Measurements from ENCODE around the gene KCNMB3.
"Not testable (repeated sequence)": the region's sequence is repeated elsewhere in the genome, so short reads cannot be mapped to it uniquely, and the experiment has no call there.

KCNMB3 gene, protein sequence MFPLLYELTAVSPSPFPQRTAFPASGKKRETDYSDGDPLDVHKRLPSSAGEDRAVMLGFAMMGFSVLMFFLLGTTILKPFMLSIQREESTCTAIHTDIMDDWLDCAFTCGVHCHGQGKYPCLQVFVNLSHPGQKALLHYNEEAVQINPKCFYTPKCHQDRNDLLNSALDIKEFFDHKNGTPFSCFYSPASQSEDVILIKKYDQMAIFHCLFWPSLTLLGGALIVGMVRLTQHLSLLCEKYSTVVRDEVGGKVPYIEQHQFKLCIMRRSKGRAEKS

DNA sequence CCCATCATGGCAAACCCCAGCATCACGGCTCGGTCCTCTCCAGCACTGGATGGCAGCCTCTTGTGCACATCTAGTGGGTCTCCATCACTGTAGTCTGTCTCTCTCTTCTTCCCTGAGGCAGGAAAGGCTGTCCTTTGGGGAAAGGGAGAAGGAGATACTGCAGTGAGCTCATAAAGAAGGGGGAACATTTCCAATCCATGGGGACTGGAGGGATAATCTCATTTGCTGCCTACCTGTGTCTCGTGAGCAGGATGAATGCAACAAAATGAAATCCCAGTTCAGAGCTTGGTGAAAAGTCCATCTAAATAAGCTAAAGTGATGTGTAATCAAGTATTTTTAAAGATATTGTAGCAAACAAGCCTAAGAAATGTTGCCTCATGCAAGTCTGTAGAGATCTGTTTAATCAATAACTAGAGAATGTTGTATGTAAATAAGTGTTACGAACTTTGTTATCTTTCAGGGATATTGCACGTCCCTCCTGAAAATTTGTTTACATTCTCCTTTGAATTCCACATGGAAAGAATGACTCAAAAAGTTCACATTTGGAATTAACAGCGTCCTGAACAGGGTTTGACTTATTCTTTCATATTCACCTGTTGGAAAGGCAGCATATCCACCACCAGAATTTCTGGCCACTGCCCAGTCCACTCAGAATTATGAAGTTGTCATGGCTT is at the start of gene KCNMB3:
Gene KCNMB3, minus strand, starts transcription at position 312 of the 674 bp plus-strand sequence. Its CDS starts 124 bp downstream, at position 188.
- no peak for DNase-seq (ENCODE audit: low read depth in 1 of 2, low spot score in 1 of 2)

DNA sequence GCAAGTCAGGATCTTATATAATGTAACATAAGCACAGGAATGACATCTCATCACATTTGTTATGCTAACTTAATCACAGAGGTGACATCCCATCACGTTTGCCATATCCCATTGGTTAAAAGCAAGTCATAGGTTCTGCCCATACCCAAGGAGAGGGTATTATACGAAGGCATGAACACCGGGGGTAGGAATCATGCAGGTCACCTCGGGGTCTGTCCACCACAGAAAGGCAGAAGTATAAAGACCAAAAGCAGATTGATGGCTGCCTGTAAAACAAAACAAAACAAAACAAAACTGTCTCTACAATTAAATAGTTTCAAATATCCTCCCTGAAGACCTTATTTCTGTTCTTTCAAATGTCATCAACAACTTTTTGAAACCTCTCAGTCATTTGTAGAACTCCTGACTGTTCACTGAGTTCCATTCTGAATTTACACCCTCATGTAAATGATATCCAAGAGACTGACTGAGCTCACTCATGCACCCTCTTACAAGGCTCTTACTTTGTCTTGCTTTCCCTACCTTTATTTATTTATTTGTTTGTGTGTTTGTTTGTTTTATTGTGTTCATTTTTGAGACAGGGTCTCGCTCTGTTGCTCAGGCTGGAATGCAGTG is 49.2 kb upstream of the KCNMB3 start:
- DNase-seq (ENCODE audit: low read depth in 1 of 2, low spot score in 1 of 2): no peak

DNA sequence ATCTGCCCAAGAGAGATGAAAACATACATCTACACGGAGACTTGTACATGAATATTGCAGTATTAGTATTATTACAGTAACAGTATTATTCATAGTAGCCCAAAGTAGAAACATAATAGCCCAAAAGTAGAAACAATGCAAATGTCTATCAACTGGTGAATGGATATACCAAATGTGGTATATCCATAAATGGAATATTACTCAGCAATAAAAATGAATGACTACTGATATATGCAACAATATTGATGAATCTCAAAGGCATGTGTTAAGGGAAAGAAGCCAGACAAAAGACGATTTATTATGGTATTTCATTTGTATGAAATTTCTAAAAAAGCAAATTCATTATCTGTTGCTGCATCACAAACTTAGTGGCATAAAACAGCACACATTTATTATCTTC is 48.4 kb upstream of the KCNMB3 start:
- no peak for DNase-seq (ENCODE audit: low read depth in 1 of 2, low spot score in 1 of 2)

DNA sequence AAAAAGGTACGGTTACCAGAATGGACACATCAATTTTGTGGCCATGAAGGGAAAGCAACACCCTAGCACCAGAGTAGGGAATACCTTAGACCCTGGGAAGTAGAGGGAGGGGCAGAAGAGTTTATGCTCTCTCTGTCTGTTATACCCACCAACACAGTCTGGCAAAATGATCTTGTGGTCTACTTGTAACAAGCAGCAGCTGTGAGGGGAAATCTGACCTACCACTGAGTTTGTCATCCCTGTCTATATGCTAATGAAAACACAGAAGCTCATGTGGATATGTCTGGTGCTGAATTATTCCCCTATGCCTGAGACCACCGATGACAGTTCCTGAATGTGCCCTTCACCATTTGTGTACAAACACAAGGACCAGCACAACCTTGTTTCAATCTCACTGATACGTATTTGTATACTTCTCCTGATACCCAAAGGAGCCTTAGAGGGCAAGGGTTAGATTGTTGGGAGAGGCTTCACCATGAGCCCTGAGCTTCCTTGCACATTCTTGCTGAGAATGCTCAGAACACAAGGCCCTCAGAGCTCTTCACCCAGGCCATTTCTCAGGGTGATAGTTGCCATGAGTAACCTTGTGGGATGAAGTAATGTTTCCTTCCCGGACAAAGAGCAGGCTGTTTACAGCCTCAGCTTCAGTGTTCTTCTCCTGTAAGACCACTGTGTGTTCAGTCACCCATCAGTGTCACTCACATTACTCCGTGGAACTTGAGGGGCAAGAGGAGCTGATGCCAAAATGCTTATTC is 47.2 kb upstream of the KCNMB3 start:
- DNase-seq (ENCODE audit: low read depth in 1 of 2, low spot score in 1 of 2): no peak

DNA sequence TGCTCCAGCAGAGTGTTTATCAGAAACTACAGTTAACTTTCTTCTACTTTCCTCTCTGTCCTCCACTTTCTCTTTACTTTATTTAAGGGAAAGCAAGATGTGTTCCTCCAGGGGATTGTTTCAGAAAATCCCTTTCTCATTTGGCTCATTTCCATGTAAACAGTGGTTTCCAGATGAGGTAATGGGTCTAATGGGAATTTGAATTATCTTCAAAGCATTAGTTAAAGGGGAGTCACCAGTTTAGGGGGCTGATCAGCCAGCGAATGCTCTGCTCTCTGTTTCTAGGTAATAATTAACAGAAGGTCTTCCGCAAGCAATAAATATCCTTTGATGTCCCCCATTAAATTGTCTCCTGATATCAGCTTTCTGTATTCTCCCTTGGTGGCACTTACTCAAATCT is 41.5 kb upstream of the KCNMB3 start:
- DNase-seq (ENCODE audit: low read depth in 1 of 2, low spot score in 1 of 2): no peak

DNA sequence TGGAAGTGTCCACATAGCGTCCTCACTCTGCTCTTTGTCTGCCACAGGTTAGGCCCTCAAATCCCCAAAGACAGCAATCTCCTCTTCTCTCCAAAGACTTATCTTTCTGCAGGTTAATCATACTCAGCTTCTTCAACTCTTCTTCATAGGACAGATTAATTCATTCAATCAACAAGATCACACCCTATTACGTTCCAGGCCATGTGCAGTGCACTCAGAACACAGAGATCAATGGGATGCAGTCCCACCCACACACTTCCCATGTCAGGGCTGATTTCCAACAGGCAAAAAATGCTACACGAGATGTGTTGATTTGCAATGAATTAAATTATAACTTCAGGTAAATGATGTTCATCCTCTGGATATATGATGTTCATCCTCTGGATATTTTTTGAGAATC is 38.4 kb upstream of the KCNMB3 start:
- DNase-seq (ENCODE audit: low read depth in 1 of 2, low spot score in 1 of 2): no peak

DNA sequence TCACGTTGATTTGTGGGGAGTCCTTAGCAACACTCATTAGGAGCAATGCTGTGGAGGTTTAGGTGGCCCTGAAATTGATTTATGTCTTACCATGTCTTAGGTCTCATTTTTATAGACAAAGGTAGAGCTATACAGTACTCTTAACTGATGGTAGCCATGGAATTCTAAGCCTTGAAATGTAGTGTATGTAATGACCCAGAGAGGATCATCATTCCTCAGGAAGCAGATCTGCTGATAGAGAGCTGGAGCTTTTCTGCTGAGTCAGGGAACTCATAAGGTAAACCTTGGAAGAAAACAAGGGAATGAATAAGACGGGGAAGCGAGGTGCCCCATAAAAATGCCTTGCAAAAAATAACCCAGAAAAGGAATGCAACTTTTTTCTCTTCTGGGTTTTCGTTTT is 37.9 kb upstream of the KCNMB3 start:
- no peak for DNase-seq (ENCODE audit: low read depth in 1 of 2, low spot score in 1 of 2)

DNA sequence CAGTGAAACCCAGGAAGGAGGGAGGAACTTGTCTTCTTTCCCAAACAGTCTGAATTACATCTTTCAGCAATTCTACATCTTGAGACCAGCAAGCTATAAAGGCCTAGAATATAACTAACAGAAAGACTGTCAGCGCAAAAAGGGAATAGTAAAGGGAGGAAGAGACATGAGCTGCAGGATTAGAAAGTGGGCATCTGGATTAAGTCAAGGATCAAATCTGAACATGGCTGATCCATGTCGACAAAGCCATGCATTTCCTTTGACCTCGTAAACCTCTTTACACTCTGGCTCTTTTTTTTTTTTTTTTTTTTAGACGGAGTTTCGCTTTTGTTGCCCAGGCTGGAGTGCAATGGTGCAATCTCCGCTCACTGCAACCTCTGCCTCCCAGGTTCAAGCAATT is 35.4 kb upstream of the KCNMB3 start:
- DNase-seq (ENCODE audit: low read depth in 1 of 2, low spot score in 1 of 2): no peak

DNA sequence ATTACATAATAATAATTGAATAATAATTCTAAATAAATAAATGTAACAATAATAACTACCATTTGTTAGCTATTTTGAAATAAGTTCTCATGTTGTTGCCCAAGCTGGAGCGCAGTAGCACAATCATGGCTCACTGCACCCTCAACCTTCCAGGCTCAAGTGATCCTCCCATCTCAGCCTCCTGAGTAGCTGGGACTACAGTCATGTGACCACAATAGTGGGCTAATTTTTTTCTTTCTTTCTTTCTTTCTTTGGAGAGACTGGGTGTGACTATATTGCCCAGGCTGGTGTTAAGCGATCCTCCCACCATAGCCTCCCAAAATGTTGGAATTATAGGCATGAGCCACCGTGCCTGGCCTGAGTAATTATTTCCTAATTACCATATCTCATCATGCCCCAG is 30.9 kb upstream of the KCNMB3 start:
- DNase-seq (ENCODE audit: low read depth in 1 of 2, low spot score in 1 of 2): no peak

DNA sequence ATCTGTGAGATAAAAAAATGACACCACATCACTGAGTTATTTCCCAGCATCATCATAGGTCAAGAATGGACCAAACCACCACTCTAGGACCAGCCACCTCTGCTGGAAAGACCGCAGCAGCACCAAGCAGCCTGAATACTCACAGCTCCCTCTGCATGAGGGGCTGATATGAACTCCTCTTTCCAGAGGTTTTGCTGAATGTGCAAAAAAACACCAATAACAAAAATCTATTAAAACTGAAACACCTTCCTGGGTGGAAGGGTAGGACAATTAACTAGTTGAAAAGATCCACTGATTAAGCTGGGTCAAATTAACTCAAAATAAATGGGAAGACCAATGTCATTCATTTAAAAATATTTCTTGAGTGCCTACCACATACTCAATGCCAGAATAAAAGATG is 28.9 kb upstream of the KCNMB3 start:
- DNase-seq (ENCODE audit: low read depth in 1 of 2, low spot score in 1 of 2): no peak

DNA sequence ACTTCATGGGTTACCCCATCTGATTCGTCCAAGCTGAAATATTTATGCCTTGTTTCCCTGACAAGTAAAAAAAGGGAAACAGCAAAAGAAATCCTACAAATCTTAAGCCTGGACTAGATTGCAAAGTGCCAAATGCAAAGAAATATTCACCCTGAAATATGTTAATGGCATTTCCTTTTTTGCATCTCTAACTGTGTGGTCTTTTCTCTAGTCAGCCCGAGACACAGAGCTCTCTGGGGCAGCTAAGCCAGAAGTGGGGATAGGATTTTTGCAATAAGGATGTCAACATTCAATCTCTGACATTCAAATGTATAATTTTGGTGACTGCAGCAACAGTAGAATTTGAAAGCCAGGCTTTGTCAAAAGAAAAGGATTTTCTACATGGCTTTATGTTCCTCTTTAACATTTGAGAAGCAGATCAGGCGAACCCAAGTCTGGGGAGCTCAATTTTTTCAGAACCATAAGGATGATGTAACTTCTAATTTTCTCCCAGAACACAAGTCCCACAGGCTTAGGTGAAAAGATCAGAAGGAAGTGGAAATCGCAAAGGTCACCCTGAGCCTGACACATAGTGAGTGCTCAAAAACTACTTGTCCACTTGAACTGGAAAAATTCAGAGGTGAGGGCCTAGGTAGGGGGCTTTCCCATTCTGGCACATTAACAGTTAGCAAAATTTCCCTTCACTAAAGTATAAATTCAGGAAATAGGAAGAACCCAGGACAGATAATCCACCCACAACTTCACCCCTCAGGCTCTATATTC is 28.2 kb upstream of the KCNMB3 start:
- DNase-seq (ENCODE audit: low read depth in 1 of 2, low spot score in 1 of 2): no peak

DNA sequence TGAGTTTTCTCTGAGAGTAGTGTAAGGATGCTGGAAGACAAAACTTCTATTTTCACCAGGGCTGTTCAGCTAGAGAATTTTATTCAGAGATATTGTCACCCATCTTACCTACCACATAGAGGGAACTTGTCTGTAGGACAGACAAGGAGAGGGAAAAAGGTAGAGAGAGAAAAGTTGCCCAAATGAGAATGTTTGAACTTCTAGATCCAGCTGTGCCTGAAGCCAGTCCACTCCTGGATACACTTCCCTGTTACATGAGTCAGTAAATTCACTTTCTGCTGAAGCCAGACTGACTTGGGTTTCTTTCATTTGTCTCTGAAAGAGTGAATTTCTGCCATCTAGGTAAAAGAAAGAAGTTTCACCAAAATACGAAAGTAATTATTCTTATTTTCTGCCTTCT is 27.2 kb upstream of the KCNMB3 start:
- DNase-seq (ENCODE audit: low read depth in 1 of 2, low spot score in 1 of 2): no peak

DNA sequence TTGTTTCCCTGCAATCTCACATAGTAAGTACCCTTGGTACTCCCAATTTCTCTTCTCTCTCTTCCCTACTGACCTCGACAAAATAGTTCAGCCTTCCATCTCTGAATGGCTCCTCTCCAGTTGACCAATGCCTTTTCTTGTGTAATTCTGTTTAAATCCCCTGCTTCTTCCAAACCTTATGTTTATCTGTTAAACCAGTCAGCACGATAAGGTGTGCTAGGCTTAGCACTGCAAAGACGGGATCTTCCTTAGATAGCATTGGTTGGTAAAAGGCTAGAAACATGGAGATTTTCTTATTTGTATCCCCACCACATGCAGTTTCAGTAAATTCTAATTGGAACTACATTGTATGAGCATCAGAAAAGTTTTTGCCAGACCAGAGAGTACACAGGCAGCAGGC is 25.8 kb upstream of the KCNMB3 start:
- no peak for DNase-seq (ENCODE audit: low read depth in 1 of 2, low spot score in 1 of 2)

DNA sequence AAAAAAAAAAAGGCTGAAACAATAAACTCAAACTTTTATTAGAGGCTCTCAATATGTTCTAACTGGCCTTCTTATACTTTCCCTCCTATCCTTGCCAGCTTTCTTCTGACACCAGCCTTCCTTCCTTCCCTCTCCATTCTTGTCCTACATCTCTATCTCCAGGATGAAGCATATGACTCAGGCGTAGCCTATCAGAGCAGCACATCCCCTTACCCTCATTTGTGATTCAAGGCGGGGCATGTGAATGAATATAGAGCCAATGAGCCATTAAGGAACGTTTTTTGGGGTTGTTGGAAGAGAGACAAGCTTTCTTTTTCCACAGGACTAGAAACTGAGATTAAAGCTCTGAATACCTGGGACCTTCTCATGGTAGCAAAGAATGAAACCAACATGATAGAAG is 25.1 kb upstream of the KCNMB3 start:
- DNase-seq (ENCODE audit: low read depth in 1 of 2, low spot score in 1 of 2): no peak

DNA sequence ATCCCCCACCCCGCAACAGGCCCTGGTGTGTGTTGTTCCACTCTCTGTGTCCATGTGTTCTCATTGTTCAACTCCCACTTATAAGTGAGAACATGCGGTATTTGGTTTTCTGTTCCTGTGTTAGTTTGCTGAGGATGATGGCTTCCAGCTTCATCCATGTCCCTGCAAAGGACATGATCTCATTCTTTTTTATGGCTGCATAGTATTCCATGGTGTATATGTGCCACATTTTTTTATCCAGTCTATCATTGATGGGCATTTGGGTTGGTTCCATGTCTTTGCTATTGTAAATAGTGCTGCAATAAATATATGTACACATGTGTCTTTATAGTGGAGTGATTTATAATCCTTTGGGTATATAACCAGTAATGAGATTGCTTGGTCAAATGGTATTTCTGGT is 23.5 kb upstream of the KCNMB3 start:
- DNase-seq (ENCODE audit: low read depth in 1 of 2, low spot score in 1 of 2): not testable (repeated sequence)

DNA sequence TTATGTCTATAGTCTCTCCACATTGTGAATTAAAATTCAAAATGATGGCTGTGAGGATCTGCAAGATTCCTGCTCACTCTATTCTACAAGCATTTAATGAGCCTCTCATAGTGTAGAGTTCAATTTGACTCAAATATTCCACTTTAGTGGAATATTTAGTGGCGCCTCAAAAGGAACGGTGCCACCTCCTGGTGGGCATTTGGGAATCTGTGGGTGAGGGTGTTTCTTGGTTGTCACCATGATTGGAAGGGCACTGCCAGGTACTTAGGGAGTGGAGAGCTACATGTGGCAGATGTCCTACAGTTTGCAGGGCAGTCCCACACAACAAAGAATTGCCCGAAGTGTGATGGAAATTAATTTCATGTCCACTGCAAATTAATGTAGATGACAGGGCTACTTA is 21.5 kb upstream of the KCNMB3 start:
- DNase-seq (ENCODE audit: low read depth in 1 of 2, low spot score in 1 of 2): no peak

DNA sequence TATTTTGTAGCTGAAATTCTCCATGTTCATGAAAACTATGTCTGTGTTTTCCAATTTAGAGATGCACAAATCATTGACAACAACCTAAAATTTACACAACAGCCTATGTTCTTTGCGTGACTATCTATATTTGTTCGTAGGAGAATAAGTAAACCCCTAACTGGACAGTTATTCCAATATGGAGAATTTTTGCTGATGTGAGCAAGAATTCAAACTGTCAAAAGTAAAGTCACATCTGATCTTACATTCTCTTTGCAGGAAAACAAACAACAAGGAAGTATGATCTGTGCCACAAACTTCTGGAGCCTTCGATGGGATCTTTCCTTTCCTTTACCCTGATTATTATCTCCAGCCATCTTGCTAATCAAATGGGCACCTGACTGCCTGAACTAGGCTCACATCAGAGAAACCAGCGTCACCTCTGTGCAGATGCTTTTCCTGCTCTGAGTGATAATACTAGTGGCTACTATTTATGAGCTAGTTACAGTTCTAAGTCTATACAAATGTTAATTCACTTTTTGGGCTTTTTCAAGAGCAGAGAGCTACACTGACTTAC is 18.3 kb upstream of the KCNMB3 start:
- no peak for DNase-seq (ENCODE audit: low read depth in 1 of 2, low spot score in 1 of 2)

DNA sequence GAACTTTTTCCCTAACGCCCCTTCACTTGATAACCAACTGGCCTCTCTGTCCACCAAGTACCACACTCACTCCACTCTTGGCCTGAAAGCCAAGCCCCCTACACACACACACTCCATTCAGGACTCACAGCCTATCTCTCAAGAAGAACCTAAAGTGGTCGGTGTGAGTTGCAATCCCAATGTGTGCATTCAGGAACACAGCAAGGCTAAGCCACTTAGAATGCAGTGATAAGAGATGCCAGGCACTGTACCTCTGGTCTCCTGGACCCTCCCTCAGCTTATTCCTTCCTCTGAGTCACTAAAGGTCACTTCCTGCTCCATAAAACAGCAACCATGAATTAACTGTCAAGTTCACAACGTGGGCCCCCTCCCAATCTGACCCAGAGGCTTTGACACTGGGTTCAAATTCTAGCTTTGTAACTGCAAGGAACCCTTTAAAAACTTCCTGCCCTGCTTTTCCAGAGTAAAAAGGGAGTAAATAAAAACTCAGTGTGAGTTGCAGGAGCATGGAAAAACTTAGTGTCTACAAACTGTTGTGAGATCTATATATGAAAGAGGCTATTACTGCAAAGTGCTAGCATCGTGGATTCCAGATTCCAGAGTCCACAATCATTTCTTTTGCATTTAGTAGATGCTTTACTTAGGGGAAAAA is 17.6 kb upstream of the KCNMB3 start:
- no peak for DNase-seq (ENCODE audit: low read depth in 1 of 2, low spot score in 1 of 2)

DNA sequence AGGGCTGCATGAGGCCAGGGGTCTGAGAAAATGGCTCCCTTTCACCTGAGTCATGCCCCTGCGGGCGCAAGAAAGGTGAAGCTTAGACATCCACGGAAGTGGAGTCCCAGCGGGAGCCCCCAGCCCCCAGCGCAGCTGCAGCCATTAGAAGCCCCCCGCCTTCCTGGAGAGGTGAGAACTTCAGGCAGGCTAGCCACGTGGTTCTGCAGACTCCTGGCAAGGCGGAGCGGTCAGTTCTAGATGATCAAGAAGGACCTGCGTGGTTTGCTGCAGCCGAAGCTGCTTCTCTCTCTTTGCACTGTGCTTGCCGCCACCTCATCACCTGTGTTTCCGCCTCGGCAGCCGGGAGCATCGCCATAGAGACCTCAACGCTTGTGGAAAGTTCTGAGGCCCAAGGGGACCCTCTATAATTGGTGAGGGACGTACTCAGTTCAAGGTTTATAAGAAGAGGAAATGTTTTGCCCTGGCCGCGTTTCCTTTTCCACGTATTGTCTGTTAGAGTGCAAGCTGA is 15.8 kb upstream of the KCNMB3 start:
- no peak for DNase-seq (ENCODE audit: low read depth in 1 of 2, low spot score in 1 of 2)

DNA sequence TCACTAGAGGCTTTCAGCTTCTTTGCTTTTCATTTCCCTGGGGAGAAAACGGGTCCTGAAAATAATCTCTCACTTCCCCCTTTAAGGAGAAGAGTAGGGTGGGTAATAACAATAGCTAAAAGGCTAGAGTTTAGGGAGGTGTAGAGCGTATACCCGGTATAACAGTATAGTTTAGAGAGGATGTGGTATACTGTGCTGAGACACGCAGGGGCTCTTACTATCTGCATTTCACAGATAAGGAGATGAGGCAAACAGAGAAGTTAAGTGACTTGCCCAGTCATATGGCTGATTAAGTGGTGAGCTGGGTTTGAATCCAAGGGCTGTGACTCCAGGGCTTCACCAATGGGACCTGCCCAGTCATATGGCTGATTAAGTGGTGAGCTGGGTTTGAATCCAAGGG is 15.0 kb upstream of the KCNMB3 start:
- no peak for DNase-seq (ENCODE audit: low read depth in 1 of 2, low spot score in 1 of 2)
